Measurements from ENCODE around the gene ZNF408.

DNA sequence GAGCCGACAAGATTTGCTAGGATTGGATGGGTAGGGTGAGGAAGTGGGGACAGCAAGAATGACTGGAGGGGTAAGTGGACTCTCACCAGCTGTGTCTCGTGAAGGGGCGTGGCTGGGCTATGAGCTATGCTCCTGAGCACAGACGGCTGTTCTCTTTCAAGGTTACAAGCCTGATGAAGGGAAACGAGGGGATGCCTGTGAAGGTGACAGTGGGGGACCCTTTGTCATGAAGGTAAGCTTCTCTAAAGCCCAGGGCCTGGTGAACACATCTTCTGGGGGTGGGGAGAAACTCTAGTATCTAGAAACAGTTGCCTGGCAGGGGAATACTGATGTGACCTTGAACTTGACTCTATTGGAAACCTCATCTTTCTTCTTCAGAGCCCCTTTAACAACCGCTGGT, 38.1 kb downstream of the ZNF408 start:
- no peak for TF ChIP-seq EZH2 (IDR thresholded peaks at IDR 0.05)
- TF ChIP-seq POLR2AphosphoS5 (IDR thresholded peaks at IDR 0.05; ENCODE audit: borderline replicate concordance, low read depth, low read length), result no peak

All from SK-N-MC (cell line).